Kidney (tissue), 14 donors: ENCODE measurements around the gene REM2. TPM values are rescaled to one million over a fixed set of nuclear protein-coding genes. Genes with fewer than 3 reads are reported as not detected.

Source experiments
- DNase-seq, 5 donors: peaks; one replicate each; pipeline ENCODE4 v3.0.0-alpha.2; 2013 to 2020
- FAIRE-seq: peaks from 2 replicates; lab custom pipeline; 2012; peaks lifted over from hg19 to GRCh38; lab: Jason Lieb, UNC
- H3K27ac ChIP-seq, 2 donors: one replicate each; pipeline ENCODE4 v1.7.0; 2013; ENCODE audit warnings: low read depth in 2 of 2, low read length in 2 of 2, inconsistent platforms in 1 of 2
- H3K27me3 ChIP-seq: one replicate; pipeline ENCODE4 v1.7.1; 2013; ENCODE audit warnings: low read length, inconsistent platforms; ENCODE audit not compliant: control insufficient read depth, insufficient read depth
- H3K36me3 ChIP-seq, 3 donors: one replicate each; pipeline versions ENCODE4 v1.7.0 to v1.7.1; 2013; ENCODE audit warnings: low read length in 3 of 3, control low read depth in 1 of 3, inconsistent platforms in 1 of 3; ENCODE audit not compliant: insufficient read depth in 3 of 3, control insufficient read depth in 2 of 3
- H3K4me1 ChIP-seq, 3 donors: one replicate each; pipeline versions ENCODE4 v1.7.0 to v1.7.1; 2013; ENCODE audit warnings: low read length in 3 of 3, inconsistent platforms in 1 of 3, low read depth in 1 of 3; ENCODE audit not compliant: control insufficient read depth in 2 of 3, insufficient read depth in 2 of 3
- H3K4me3 ChIP-seq, 3 donors: one replicate each; pipeline versions ENCODE4 v1.7.0 to v1.8.1; 2013; ENCODE audit warnings: low read length in 3 of 3, control low read depth in 1 of 3, inconsistent platforms in 1 of 3
- H3K9ac ChIP-seq, 3 donors: one replicate each; pipeline versions ENCODE4 v1.7.0 to v1.7.1; 2013; ENCODE audit warnings: low read length in 3 of 3, control low read depth in 1 of 3, inconsistent platforms in 1 of 3
- H3K9me3 ChIP-seq, 3 donors: one replicate each; pipeline versions ENCODE4 v1.7.0 to v1.7.1; 2013; ENCODE audit warnings: low read length in 3 of 3, control low read depth in 1 of 3, inconsistent platforms in 1 of 3; ENCODE audit not compliant: control insufficient read depth in 2 of 3, insufficient read depth in 1 of 3
- CTCF ChIP-seq: IDR thresholded peaks from 3 replicates; pipeline ENCODE4 v1.5.1; 2012; ENCODE audit warnings: mild to moderate bottlenecking, moderate library complexity, borderline replicate concordance; ENCODE audit not compliant: insufficient read depth; ENCODE audit errors: extremely low read depth
- intact Hi-C: fragments of 100-400 bp; cut with DNase I; formaldehyde crosslinking; loops from one replicate; pipeline ENCODE4 v1.11.1; 2022
- polyA plus RNA-seq: library from polyadenylated mRNA; stranded (reverse); fragments of 350-450 nt; fragmentation: Illumina TruSeq; extraction: RNeasy Lipid Tissue Mini Kit (QIAGEN cat#74804); gene quantifications from one replicate; pipeline ENCODE4 v1.2.3, GENCODE V29; 2014; ENCODE audit warnings: low read depth, low replicate concordance; ENCODE audit not compliant: insufficient read depth
- total RNA-seq: library from RNA; stranded (reverse); fragmentation: NEBNext Ultra II Directional; extraction: Animal tissue kit (Norgen Biotek cat#: 25700); gene quantifications from one replicate; pipeline ENCODE4 v1.2.1, GENCODE V29; 2021
- donor health status: control.
- donor health status: control.
- donor health status: control.
- donor health status: control.
- donor health status: control.
- donor health status: DM: yes; HTN: yes; CAD: no.
- donor health status: Normal renal cell carcinoma (clear cell type).

REM2 gene
- total and polyA plus RNA-seq, 2 donors from 2014 or later, result 0.63 to 0.77 TPM

GRCh38 chr14:22898302-22899090, 15.5 kb downstream of the REM2 start:
- H3K9me3 ChIP-seq, result no peaks in the 10 kb centered on the region
- H3K27ac ChIP-seq, result no peak overlapping the region
- TF ChIP-seq CTCF, result no peak
- intact Hi-C loops, result no loop called here
- no peak for DNase-seq
- H3K36me3 ChIP-seq, result peaks cover 12 to 26% (median 23%) of the 10 kb centered on the region in 3 donors
- no peak overlapping the region for H3K9ac ChIP-seq
- no peaks in the 10 kb centered on the region for H3K27me3 ChIP-seq
- no peak for FAIRE-seq
- peaks cover 0 to 4% (median 0%) of the 10 kb centered on the region in 3 donors for H3K4me1 ChIP-seq
- no peak overlapping the region for H3K4me3 ChIP-seq

GRCh38 chr14:22900081-22900799, 17.2 kb downstream of the REM2 start:
- H3K9me3 ChIP-seq, result no peaks in the 10 kb centered on the region
- peaks cover 0 to 11% (median 0%) of the 10 kb centered on the region in 3 donors for H3K4me1 ChIP-seq
- peaks cover 24 to 43% (median 34%) of the 10 kb centered on the region in 3 donors for H3K36me3 ChIP-seq
- H3K9ac ChIP-seq, result no peak overlapping the region
- peak; percentile 64 for TF ChIP-seq CTCF
- H3K27ac ChIP-seq, result no peak overlapping the region
- no peaks in the 10 kb centered on the region for H3K27me3 ChIP-seq
- H3K4me3 ChIP-seq, result no peak overlapping the region
- intact Hi-C loops, result no loop called here
- FAIRE-seq (no peak), DNase-seq (peak in 3 of 5 donors; percentile 67 to 83 (median 73))

DNA sequence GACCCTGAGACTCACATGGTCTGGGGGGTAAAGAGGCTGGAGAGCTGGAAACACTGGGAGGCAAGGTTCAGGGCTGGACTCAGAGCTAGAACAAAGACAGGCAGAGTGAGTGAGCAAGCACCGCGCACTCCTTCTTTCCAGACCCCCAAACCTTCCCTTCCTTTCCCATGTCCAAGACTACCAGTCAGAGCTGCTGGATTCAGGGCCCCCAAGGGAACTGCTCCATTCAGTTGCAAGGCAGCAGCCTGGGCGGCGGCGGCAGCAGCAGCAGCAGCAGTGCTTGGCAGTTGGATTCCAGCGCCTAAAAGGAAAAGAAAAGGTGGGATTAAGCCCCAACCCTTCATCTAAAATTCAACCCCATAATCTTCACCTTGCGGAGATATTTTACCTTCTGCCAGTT, 18.8 kb downstream of the REM2 start:
- H3K27ac ChIP-seq, result no peak overlapping the region
- no peak overlapping the region for H3K9ac ChIP-seq
- peaks cover 0 to 11% (median 0%) of the 10 kb centered on the region in 3 donors for H3K4me1 ChIP-seq
- intact Hi-C loops, result no loop called here
- DNase-seq, result no peak
- FAIRE-seq, result no peak
- peaks cover 31 to 57% (median 48%) of the 10 kb centered on the region in 3 donors for H3K36me3 ChIP-seq
- TF ChIP-seq CTCF, result no peak
- no peak overlapping the region for H3K4me3 ChIP-seq
- H3K9me3 ChIP-seq, result no peaks in the 10 kb centered on the region
- H3K27me3 ChIP-seq, result no peaks in the 10 kb centered on the region
